Panc1 (cell line): ENCODE measurements around the gene MORN1.

Experiments used
- CTCF ChIP-seq: fragments of 450-650 bp; IDR thresholded peaks from 2 replicates; pipeline ENCODE4 v1.5.1; 2017; ENCODE audit warnings: mild to moderate bottlenecking
- POLR2AphosphoS5 ChIP-seq: IDR thresholded peaks from 2 replicates; pipeline ENCODE4 v1.6.1; 2012; ENCODE audit warnings: mild to moderate bottlenecking, low read depth, low read length, moderate library complexity
- REST ChIP-seq, 2 experiments: IDR thresholded peaks; 2 replicates each; pipeline ENCODE4 v1.6.1; 2011 to 2012; ENCODE audit warnings: low read depth in 2 of 2, control low read depth in 1 of 2, low read length in 1 of 2, mild to moderate bottlenecking in 1 of 2, moderate library complexity in 1 of 2; ENCODE audit not compliant: insufficient read depth in 1 of 2
- SIN3A ChIP-seq: IDR thresholded peaks from 2 replicates; pipeline ENCODE4 v1.6.1; 2012; ENCODE audit warnings: low read depth, mild to moderate bottlenecking, low read length, moderate library complexity, borderline replicate concordance; ENCODE audit not compliant: insufficient read depth
- TCF7L2 ChIP-seq: IDR thresholded peaks from 2 replicates; pipeline ENCODE4 v1.6.1; 2011; ENCODE audit warnings: mild to moderate bottlenecking, low read depth, low read length, inconsistent platforms

GRCh38 chr1:2298685-2299084 is 92.7 kb downstream of the MORN1 start:
- no peak for TF ChIP-seq CTCF
- no peak for TF ChIP-seq SIN3A
- no peak for TF ChIP-seq TCF7L2
- TF ChIP-seq POLR2AphosphoS5: no peak
- TF ChIP-seq REST (IDR thresholded peaks at IDR 0.05; ENCODE audit: insufficient read depth in 1 of 2, low read depth in 2 of 2, low read length in 1 of 2): no peak
